Adrenal gland (tissue), 12 donors: Measurements from ENCODE around the gene KCNJ15. TPM values are rescaled to one million over a fixed set of nuclear protein-coding genes. Genes with fewer than 3 reads are reported as not detected.

Experiments
- DNase-seq, 7 donors: peaks; one replicate each; pipeline ENCODE4 v3.0.0-alpha.2; 2019 to 2020
- H3K27ac ChIP-seq, 5 donors: fragments of 200-600 bp; sonication (generic) in 4 of 5; 1 replicate in 3 of 5; 2 replicates in 2 of 5; pipeline versions ENCODE4 v1.5.1 to v1.8.0; 2016 to 2020; ENCODE audit warnings: mild to moderate bottlenecking in 1 of 5
- H3K27me3 ChIP-seq: fragments of 200-600 bp; 2 replicates; pipeline ENCODE4 v1.8.0; 2021
- H3K36me3 ChIP-seq, 2 donors: fragments of 200-600 bp; replicated peaks in 1 of 2; 1 replicate in 1 of 2; 2 replicates in 1 of 2; pipeline versions ENCODE4 v1.5.1 to v1.8.0; 2018 to 2022
- H3K4me1 ChIP-seq, 2 donors: fragments of 200-600 bp; replicated peaks in 1 of 2; 1 replicate in 1 of 2; 2 replicates in 1 of 2; pipeline versions ENCODE4 v1.5.1 to v1.8.0; 2018 to 2021
- H3K4me3 ChIP-seq, 4 donors: fragments of 200-600 bp; sonication (generic) in 3 of 4; one replicate each; pipeline ENCODE4 v1.5.1; 2016 to 2018
- H3K9me3 ChIP-seq, 3 donors: fragments of 200-600 bp; sonication (generic) in 1 of 3; replicated peaks in 1 of 3; 1 replicate in 2 of 3; 2 replicates in 1 of 3; pipeline versions ENCODE4 v1.5.1 to v1.8.0; 2016 to 2021
- CTCF ChIP-seq, 6 experiments: fragments of 450-650 bp in 4 of 6; fragments of 200-600 bp in 2 of 6; sonication (generic) in 1 of 6; IDR thresholded peaks; 1 replicate in 5 of 6; 2 replicates in 1 of 6; pipeline versions ENCODE4 v1.5.1 to v1.8.0; 2016 to 2021; ENCODE audit warnings: antibody characterized with exemption in 6 of 6, mild to moderate bottlenecking in 2 of 6, moderate library complexity in 1 of 6
- POLR2A ChIP-seq, 2 donors: fragments of 450-650 bp; IDR thresholded peaks; one replicate each; pipeline ENCODE4 v1.6.1; 2017; ENCODE audit warnings: antibody characterized with exemption in 2 of 2, mild to moderate bottlenecking in 2 of 2, moderate library complexity in 1 of 2
- WGBS, 4 donors: extraction: QIAGEN DNeasy Blood & Tissue Kit in 2 of 4; methylation state at CpG; one replicate each; pipeline versions ENCODE4 v1.1.5 to v1.1.7; 2013 to 2017; 5-methylcytosine and 5-hydroxymethylcytosine counted together
- intact Hi-C, 2 donors: fragments of 100-400 bp; cut with DNase I; formaldehyde crosslinking; loops; one replicate each; pipeline versions ENCODE4 v1.14.1 to v1.15.0; 2022 to 2023
- polyA plus RNA-seq, 3 donors: library from polyadenylated mRNA; stranded (reverse); fragments of 200-250 nt in 2 of 3; fragments of 350-450 nt in 1 of 3; fragmentation: Illumina TruSeq in 1 of 3; extraction: RNeasy Lipid Tissue Mini Kit (QIAGEN cat#74804) in 1 of 3; gene quantifications; one replicate each; pipeline ENCODE4 v1.2.3, GENCODE V29; 2013 to 2014
- total RNA-seq, 9 donors: library from RNA; depleted of rRNA in 4 of 9; stranded (reverse); fragments of >200 nt in 4 of 9; fragments of 120-200 nt in 1 of 9; fragmentation: NEBNext Ultra II Directional in 1 of 9; extraction: Animal tissue kit (Norgen Biotek cat#: 25700) in 1 of 9; gene quantifications; one replicate each; pipeline versions ENCODE4 v1.1.0 to v1.2.4, GENCODE V29; 2013 to 2023
- donor health status: healthy with polysubstance abuse.
- donor health status: Bipolar disorder and iron deficiency.
- donor health status: DM: yes; HTN: yes; CAD: no.
- donor health status: DM: no; HTN: no; CAD: no.
- donor health status: DM: no; HTN: no; CAD: no.
- donor health status: DM: yes; HTN: yes; CAD: no.

Gene KCNJ15
- total and polyA plus RNA-seq, 12 donors, result 0.11 to 2.8 (median 0.45) TPM

- DNase-seq, result no peak
- no peaks in the 10 kb centered on the region for H3K27me3 ChIP-seq
Observed at GRCh38 chr21:38306433-38307141, 49.8 kb downstream of the KCNJ15 start.

DNA sequence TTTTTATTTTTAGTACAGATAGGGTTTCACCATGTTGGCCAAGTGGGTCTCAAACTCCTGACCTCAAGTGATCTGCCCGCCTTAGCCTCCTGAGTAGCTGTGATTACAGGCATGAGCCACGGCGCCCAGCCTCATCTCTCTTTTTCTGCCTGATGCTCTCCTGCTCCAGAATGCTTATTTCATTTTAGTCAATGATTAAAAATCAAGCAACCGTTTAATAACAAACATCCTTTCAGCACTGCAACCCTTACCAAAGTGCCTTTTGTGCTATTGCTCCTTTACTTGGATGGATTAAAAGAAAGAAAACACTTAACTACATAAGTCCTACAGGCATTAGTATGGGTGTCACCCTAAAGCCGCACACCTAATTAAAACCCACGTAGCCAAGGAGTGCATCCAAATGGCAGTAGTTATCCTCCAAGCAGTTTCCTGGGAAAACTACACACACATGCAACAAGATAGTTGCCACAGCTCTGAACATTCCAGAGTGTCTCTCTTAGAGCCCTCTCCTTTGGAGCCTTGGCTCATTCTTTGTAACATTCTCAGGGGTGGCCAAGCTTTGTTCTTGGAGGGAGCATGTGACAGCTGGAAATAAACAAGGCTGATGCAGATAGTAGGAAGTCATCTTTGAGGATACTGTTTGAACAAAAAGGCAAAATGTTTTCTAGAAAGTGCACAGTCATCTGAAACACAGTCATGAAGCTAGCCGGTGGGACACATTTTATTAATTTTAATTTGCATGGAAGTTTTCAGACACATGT lies 51.2 kb downstream of the KCNJ15 start:
- Histone ChIP-seq H3K27me3 (no peaks in the 10 kb centered on the region), H3K4me1 (peaks cover 0 to 22% of the 10 kb centered on the region in 2 donors), H3K27ac (peak overlapping the region; percentile 50 to 81 (median 73)), H3K4me3 (no peak overlapping the region), H3K36me3 (no peaks in the 10 kb centered on the region), H3K9me3 (no peaks in the 10 kb centered on the region)
- no peak for TF ChIP-seq CTCF (IDR thresholded peaks at IDR 0.05)
- peak in 1 of 2 donors; percentile 9 for TF ChIP-seq POLR2A (IDR thresholded peaks at IDR 0.05)
- 74 to 79% (median 76%) methylated on average over 7 of the region's 7 CpGs for WGBS, 4 donors
- intact Hi-C loops, result no loop called here
- DNase-seq, result peak in 4 of 7 donors; percentile 35 to 51 (median 38)

More at GRCh38 chr21:38306433-38307141, 49.8 kb downstream of the KCNJ15 start:
- Histone ChIP-seq H3K9me3 (no peaks in the 10 kb centered on the region), H3K4me3 (no peak overlapping the region), H3K4me1 (peaks cover 0 to 22% of the 10 kb centered on the region in 2 donors), H3K27ac (peak overlapping the region in 1 of 5 donors; percentile 38), H3K36me3 (no peaks in the 10 kb centered on the region)
- TF ChIP-seq CTCF (IDR thresholded peaks at IDR 0.05) (no peak), POLR2A (IDR thresholded peaks at IDR 0.05) (no peak)
- WGBS, 4 donors, result 34 to 43% (median 36%) methylated on average over 7 of the region's 7 CpGs
- intact Hi-C loops, result no loop called here

DNA sequence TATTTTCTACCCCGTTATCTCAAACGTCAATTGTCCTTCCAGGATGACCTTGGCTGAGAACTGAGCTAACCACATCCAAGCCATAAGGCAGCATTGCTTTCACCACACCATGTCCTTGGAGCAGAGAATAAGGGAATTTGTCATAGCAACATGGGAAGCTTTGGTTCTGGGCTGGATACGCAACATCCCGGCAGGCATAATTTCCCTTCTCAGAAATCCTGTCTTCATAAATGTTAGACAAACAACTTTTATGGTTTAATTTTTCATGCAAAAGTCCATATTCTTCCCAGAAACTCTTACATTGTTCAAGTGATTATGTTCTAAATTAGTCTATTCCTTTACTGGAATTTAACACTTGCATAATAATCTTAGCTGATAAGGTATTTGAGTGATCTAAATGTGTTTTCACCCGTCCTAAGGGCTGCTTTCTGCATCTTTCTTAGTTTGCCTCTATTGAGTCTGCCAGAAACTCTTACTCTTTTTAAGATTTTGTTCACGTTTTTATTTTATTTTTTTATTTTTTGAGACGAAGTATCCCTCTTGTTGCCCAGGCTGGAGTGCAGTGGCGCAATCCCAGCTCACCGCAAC lies 51.8 kb downstream of the KCNJ15 start:
- peak; percentile 47 to 90 (median 78) for DNase-seq
- H3K4me3 ChIP-seq, result no peak overlapping the region
- peaks cover 0 to 22% of the 10 kb centered on the region in 2 donors for H3K4me1 ChIP-seq
- no peaks in the 10 kb centered on the region for H3K36me3 ChIP-seq
- 37 to 43% (median 39%) methylated on average over 9 of the region's 9 CpGs for WGBS, 4 donors
- intact Hi-C loops, result no loop called here
- no peak for TF ChIP-seq CTCF (IDR thresholded peaks at IDR 0.05)
- no peak for TF ChIP-seq POLR2A (IDR thresholded peaks at IDR 0.05)
- no peaks in the 10 kb centered on the region for H3K9me3 ChIP-seq
- H3K27me3 ChIP-seq, result no peaks in the 10 kb centered on the region
- peak overlapping the region; percentile 49 to 81 (median 72) for H3K27ac ChIP-seq
